DMS153 (cell line): Measurements from ENCODE around the gene HDAC3.
"Not testable (repeated sequence)": the region's sequence is repeated elsewhere in the genome, so short reads cannot be mapped to it uniquely, and the experiment has no call there.

Experiments used
- DNase-seq: peaks from one replicate; lab custom pipeline; 2025; lab: John Stamatoyannopoulos, UW

HDAC3 gene

DNA sequence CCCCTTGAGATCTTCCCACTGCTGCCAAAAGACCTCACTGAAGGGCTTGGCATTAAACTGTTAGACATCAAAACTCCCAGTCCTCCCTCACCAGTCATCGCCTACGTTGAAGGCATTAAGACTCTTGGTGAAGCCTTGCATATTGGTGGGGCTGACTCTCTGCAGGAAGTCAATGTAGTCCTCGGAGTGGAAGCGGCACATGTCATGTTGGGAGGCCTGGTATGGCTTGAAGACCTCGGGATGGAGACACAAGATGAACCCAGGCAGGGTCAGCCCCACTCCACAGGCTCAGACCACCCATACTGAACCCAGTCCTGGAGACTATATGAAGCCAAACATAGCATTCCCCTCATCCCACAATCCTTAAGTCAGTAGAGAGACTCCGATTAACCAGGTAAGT, 1.9 kb downstream of the HDAC3 start:
- DNase-seq: no peak

DNA sequence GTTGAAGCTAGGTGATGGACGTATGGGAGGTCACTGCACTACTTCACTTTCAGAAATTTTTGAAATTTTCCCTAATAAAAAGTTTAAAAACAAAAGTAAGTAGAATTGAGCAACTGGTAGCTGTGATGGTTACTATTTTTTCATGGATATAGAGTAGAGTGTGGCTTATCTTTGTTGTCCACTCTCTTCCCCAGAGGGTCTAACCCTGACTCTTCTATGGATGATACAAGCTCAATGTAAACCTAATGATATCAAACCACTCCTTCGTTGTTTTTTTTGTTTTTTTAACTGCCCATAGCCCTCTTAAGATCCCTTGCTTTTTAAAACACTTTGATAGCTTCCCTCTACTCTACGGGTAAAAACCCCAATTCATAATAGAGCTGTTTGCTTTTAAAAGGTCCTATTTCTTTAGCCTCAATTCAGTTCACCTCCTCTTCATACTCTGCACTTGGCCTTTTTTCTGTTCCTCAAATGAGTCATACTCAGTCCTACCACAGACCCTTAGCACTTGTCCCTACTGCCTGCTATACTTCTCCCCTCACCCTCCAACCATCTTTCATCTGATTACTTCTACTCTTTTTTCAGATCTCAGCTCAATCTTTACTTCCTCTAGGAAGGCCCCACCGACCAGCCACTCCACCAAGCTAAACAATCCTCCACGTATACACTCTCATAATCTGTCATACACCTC, 2.6 kb downstream of the HDAC3 start:
- DNase-seq: no peak

GRCh38 chr5:141632650-141633049, 4.0 kb downstream of the HDAC3 start:
- DNase-seq: no peak

DNA sequence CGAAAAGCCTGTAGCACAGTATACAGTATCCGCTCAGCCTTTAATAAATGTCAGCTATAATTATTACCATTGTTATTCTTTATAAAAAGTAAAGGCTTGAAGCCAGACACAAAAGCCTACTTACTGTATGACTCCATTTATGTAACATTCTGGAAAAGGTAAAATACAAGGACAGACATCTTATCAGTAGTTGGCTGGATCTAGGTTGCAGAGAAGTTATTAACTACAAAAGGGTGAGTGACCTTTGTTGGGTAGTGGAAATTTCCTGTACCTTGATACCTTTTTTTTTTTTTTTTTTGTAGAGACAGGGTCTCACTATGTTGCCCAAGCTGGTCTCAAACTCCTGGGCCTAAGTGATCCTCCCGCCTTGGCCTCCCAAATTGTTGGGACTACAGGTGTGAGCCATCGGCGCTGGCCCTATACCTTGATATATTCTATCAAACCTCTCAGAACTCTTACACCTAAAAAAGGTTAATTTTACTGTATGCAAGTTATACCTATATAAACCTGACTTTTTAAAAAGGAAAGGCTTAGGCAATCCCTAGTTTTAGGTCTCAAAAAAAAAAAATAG, 6.0 kb downstream of the HDAC3 start:
- no peak for DNase-seq

DNA sequence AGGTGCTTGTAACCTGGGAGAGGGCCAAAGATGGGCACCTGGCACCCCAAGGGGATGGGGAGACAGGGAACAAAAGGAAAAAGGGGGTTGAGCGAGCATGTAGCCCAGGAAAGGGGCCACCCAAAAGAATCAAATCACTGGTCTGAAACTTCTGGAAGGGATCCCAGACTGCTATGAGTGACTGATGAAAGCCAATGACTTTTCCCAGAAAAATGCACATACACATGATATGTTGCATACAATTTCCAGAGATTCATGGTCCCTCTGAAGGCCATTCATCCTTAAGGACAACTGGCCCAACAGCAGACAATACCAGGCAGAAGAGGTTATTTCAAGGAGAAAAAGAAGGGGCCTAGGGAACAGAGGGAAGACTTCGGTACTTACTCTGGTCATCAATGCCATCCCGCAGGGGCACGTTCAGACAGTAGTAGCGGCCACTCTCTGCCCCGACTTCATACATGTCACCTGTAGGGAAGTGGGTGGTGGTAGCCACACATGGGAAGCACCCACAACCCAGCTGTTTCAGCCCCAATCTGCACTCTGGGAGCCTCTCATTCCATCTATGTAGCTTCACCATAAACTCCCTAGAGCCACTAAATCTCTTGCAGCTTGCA, 8.4 kb downstream of the HDAC3 start:
- no peak for DNase-seq

- DNase-seq: no peak
Observed at GRCh38 chr5:141623611-141624010, 13.0 kb downstream of the HDAC3 start.

GRCh38 chr5:141623186-141623585, 13.5 kb downstream of the HDAC3 start:
- no peak for DNase-seq

DNA sequence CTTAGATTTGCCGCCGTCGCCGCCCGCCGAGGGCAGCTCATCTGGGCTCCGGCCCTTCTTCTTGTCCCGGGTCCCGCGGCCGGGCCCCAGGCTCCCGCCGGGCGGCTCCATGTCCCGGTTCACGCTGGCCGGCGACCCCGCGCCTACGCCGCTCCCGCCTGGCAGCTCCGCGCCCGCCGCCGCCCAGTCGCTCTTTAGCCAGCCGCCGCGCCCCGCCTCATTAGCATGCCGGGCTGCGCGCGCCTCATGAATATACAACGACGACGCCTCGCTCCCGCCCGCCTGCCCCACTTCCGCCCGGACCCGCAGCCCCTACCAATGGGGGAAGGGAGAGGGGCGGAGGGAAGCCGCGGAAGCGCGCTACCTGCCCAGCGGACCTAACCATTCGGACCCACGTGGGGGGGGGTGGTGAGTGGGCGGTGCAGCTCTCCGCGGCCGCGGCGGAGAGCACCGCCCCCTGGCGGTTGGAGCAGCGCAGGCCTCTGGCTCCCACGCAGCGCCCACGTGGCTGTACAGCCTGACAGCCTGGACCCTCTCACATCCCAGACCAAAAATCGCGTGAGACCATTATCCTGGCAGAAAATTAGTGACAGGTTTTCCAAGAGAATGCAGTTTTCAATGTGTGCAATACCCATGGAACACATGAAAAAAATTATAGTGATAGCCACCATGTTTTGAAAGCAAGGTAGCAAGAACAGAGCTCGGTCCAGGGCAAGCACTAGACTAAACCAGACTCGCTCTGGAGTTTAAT, 17.7 kb downstream of the HDAC3 start, which contains the start of gene DIAPH1:
TSS of gene DIAPH1 (minus strand) at position 197 of the 751 bp plus-strand sequence. CDS start at position 111, 86 bp downstream.
- peak; percentile 83 for DNase-seq

DNA sequence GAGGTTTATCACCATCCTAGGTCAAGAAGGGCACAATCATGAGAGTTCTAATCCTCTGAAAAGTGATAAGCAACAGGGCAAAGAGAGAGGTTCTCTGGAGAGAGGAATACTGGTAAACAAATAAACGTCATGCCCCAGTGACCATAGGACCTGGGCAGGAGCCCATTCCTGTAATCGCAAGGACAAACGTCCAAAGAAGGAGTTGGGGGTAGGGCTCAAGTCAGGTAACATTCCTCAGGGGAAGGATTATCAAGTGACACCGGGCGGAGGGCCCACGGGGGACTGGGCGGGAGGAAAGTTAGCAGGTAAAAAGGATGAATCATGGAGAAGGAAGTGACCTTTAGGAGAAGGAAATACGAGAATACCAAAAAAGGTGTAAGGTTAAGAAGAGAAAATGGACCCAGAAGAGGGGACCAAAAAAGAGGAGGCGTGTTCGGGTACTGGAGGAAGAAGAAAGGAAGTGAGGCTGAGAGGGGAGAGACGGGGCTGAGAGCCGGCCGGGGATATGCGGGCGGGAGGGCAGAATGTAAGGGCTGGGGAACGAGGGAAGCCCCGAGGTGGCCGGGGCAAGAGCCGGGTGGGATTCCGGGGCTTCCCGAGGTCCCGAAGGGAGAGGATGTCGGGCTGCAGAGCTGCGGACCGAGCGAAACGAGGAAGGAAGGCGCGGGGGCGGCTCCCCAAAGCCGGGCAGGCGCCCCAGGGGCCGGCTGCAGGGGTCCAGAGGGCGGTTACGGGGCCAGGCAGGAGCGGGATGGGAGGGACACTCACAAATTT, 18.4 kb downstream of the HDAC3 start:
- peak; percentile 1 for DNase-seq

GRCh38 chr5:141617682-141618029, 19.0 kb downstream of the HDAC3 start:
- DNase-seq: no peak

DNA sequence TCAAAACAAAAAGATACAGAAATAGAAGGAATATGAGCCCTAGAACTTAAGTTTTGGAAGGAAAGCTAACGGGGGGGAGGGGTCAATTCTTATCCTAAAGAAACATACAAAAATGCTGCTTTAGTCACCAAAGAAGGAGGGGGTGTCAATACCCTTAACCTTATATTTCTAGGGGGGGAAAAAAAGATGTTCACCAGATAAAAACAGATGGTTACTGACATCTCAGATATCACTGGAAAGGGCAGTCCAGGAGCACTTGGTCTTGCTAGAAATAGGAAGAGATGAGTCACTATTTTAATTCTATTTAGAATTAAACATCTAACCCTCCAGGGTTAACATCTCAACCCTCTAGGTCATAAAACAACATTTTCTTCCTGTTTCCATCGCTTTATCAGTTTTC, 19.5 kb downstream of the HDAC3 start:
- no peak for DNase-seq

DNA sequence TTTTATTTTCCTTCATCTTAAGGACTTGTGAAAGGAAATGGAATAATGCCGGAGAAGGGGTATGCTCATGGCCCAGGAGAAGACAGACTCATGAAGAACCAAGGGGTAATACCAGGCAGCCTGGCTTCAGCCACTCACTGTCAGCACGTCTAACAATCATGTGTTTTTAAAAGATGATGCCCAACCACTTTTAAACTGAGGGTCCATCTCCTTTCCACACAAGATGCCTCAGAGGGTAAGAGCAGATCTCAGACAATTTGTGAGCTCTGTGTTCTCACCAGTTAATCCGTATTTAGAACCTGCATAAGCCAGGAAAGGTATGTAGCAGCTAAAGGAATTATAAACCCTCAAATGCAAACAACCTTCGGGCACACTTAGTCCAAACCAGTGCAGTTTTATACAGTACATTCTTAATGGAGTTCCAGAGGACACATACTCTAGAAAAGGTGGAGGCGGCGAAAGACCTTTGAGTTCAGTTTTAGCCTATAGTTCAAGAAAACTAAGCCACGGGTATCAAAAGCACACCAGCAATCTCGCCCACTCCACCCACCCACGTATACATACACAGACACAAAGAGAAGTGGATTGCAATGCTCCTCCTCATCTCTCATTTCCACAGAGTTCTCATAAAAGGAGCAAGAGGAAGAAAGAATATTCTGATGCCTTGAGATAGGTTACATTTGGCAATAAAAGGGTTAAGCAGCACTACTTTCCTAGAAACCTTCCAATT, 20.5 kb downstream of the HDAC3 start:
- no peak for DNase-seq

DNA sequence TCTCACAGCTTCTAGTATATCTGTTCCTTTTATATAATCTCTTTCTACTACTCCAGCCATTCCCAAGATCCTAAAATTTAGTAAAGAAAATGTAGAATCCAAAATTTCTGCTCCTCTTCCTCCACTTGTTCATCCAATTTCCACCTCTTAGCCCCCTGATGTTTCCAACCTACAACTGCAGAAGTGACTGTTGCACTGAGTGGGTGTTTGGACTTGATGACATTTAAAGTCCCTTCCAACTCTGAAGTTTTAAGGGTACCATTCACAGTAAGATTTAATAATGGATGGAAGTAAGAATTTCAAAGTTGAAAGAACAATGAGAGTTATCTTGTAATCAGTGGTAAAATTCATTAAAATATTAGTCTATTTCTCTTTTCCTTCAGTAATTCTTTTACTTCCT, 23.3 kb downstream of the HDAC3 start:
- no peak for DNase-seq

DNA sequence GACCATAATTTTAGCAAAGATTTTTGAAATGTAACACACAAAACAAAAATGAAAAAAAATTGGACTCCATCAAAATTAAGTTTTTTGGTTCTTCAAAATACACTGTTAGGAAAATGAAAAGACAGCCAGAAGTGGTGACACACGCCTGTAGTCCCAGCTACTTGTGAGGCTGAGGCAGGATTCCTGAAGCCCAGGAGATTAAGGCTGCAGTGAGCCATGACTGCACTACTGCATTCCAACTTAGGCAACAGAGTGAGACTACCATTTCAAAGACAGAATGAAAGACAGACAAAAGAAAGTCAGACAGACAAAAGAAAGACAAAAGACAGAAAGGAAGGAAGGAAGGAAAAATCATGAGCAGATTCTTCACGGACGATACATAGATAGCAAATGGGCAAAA, 25.4 kb downstream of the HDAC3 start:
- DNase-seq: no peak

GRCh38 chr5:141609921-141610320, 26.7 kb downstream of the HDAC3 start:
- not testable (repeated sequence) for DNase-seq

DNA sequence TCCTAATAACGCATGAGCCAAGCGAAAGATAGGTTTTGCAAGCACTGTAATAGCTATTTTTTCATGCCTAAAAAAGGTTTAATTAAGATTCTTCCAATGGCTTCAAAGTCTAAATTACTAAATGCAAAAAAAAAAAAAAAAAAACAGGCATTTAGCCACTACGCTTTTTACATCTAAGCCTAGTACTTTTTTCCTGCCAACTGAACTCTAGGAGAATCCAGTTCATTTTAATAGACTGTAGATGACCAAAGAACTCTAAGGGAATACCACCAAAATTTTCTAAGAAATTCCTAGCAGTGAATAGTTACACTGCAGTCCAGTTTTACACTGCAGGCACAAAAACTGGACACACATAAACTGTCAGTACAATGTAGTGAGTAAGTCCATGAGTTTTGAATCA, 27.6 kb downstream of the HDAC3 start:
- no peak for DNase-seq

DNA sequence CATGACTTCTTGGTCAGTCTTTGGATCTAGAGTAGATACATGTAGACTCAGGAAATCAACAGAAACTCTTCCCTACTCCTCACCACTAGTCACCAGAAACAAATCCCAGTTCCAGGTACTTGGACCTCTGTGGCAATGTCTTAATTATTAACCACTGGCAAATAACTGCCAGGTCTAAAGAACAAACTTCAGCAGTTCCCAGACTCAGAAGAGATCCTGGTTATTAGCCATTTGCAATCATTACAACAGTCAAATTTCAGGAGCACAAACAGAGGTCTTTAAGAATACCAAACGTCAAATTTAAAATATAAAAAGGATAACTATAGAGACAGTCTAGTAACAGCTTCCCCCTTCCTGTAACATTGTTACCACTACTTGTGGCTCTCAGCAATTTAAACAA, 28.1 kb downstream of the HDAC3 start:
- DNase-seq: no peak

GRCh38 chr5:141608046-141608445, 28.6 kb downstream of the HDAC3 start:
- no peak for DNase-seq

DNA sequence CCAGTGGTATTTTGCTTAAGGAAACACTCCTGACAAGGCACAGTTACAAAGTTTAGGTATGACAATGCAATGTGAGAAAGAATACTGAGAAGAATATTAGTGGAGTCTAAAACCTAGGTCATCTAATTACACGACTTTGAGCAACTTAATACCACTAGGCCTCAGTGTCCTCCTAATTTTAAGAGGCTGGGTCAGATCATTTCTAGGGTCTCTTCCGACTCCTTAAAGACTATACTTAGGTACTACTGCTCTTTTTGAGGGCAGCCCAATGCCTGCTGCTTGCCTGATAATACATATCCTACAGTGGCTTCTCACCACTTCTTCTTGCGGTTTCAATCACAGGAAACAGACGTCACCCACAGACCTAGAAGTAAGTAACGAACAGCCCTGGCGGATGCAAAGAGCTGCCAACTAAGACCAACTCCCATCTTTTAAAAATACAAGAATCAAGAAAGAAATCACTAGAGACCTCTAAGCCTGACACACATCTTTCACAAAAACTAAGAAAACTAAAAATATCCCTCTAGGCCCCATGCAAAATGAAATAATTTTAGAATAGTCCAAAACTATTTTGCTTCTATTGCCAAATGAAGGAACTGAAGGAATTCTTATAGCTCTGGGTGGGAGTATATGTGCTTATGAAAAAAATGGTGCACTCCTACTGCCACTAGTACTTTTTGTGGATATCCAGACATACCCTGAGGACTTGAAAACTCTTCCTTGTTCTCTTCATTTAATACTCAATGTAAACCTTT, 30.9 kb downstream of the HDAC3 start:
- DNase-seq: no peak

DNA sequence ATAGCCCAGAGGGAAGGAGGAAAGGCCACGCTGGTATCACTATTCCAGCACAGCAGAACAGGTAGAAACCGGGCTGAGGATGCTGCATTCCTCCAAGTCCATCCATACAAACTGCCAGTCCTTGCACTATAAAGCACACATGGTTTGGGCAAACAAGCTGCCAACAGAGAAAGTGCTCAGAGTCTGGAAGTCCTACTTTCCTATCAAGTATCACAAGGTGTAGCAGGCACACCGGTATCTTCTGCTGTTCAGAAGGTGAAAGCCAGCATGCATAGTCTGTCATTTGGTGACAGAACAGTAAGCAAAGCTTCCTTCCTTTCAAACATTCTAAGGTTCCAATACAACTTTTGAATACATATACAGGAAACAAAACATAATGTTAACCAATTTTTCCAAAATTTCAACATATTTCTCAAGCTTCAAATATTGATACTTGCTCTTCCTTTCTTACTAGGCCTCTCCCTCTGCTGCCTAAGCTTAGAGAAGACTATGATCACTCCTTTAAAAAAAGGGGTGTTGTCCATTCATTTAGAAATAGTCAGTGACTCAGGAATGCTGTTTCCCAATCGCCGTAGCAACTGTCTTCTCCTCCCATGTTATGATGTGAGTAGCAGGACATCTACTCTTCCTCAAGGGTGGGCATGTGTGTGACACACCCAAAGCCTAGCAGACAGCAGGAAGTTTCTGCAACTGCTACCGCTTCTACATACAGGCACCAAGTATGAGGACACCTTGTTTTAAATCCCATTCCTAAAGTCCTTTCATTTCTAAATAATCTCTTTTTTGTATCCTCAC, 32.5 kb downstream of the HDAC3 start:
- DNase-seq: peak; percentile 1
